OCI-LY7 (cell line): Measurements from ENCODE around the gene FBH1. TPM values are rescaled to one million over a fixed set of nuclear protein-coding genes. Genes with fewer than 3 reads are reported as not detected.

Experiments used
- BruUV-seq: library from RNA; stranded (reverse); fragments of 400-500 nt; replicated peaks from 2 replicates; lab custom pipeline; 2021; lab: Mats Ljungman, UMichigan
- CTCF ChIA-PET: fragments of 300-600 bp; sonication (Branson Sonifier 250); formaldehyde crosslinking; loops from one replicate; lab custom pipeline; 2022; ENCODE audit warnings: antibody characterized with exemption; ENCODE audit not compliant: unreplicated experiment; lab: Charles Lee
- POLR2A ChIA-PET: fragments of 300-600 bp; sonication (Branson Sonifier 250); formaldehyde crosslinking; loops from one replicate; lab custom pipeline; 2022; ENCODE audit warnings: antibody characterized with exemption; lab: Charles Lee
- DNase-seq: peaks from one replicate; pipeline ENCODE4 v3.0.0-alpha.2; 2015; ENCODE audit warnings: low spot score
- H2AFZ ChIP-seq: fragments of 200-600 bp; sonication (generic), shearing (Covaris generic); 2 replicates; pipeline ENCODE4 v1.6.1; 2014; ENCODE audit warnings: mild to moderate bottlenecking, antibody characterized with exemption, low read length, moderate library complexity
- H3K27ac ChIP-seq: fragments of 200-600 bp; sonication (generic); 2 replicates; pipeline ENCODE4 v1.5.1; 2014; ENCODE audit warnings: mixed run types, low read depth, mild to moderate bottlenecking, moderate library complexity, low read length, inconsistent platforms; ENCODE audit not compliant: poor library complexity, severe bottlenecking
- H3K36me3 ChIP-seq: fragments of 200-600 bp; sonication (generic); 2 replicates; pipeline ENCODE4 v1.6.1; 2014; ENCODE audit warnings: mild to moderate bottlenecking, antibody characterized with exemption, low read length, moderate library complexity, mixed read lengths; ENCODE audit not compliant: insufficient read depth
- H3K4me1 ChIP-seq: fragments of 200-600 bp; sonication (generic); 2 replicates; pipeline ENCODE4 v1.5.1; 2014; ENCODE audit warnings: mild to moderate bottlenecking, low read length; ENCODE audit not compliant: insufficient read depth, poor library complexity, severe bottlenecking
- H3K4me2 ChIP-seq: fragments of 200-600 bp; sonication (generic); 2 replicates; pipeline ENCODE4 v1.6.1; 2014; ENCODE audit warnings: mild to moderate bottlenecking, low read length
- H3K4me3 ChIP-seq: fragments of 200-600 bp; sonication (generic); 2 replicates; pipeline ENCODE4 v1.5.1; 2014; ENCODE audit warnings: mild to moderate bottlenecking, low read depth, low read length; ENCODE audit not compliant: poor library complexity, severe bottlenecking
- H3K79me2 ChIP-seq: fragments of 200-600 bp; sonication (generic); 2 replicates; pipeline ENCODE4 v1.6.1; 2016; ENCODE audit warnings: low read depth, mild to moderate bottlenecking, low read length, moderate library complexity, mixed read lengths; ENCODE audit not compliant: insufficient read depth
- H3K9me2 ChIP-seq: fragments of 200-600 bp; sonication (generic); 2 replicates; pipeline ENCODE4 v1.6.1; 2016; ENCODE audit warnings: mild to moderate bottlenecking, low read length, mixed read lengths; ENCODE audit not compliant: insufficient read depth
- H3K9me3 ChIP-seq: fragments of 200-600 bp; sonication (generic); 2 replicates; pipeline ENCODE4 v1.6.1; 2014; ENCODE audit warnings: mild to moderate bottlenecking, mixed run types, low read length, mixed read lengths
- H4K20me1 ChIP-seq: fragments of 200-600 bp; sonication (generic); 2 replicates; pipeline ENCODE4 v1.6.1; 2014; ENCODE audit warnings: mild to moderate bottlenecking, antibody characterized with exemption, low read length, moderate library complexity, mixed read lengths; ENCODE audit not compliant: insufficient read depth
- EZH2phosphoT487 ChIP-seq: fragments of 200-600 bp; sonication (generic); IDR thresholded peaks from 2 replicates; pipeline ENCODE4 v1.6.1; 2018; ENCODE audit warnings: low read depth, borderline replicate concordance, mild to moderate bottlenecking, mixed run types, antibody characterized with exemption, low read length, moderate library complexity, mixed read lengths
- intact Hi-C: fragments of 100-400 bp; cut with micrococcal nuclease; formaldehyde crosslinking; loops from one replicate; pipeline ENCODE4 v1.10.0; 2022; ENCODE audit not compliant: unreplicated experiment
- total RNA-seq, 2 experiments: library from RNA; depleted of rRNA in 1 of 2; stranded (reverse); fragments of >200 nt in 1 of 2; shearing (Covaris generic) in 1 of 2; gene quantifications; 2 replicates each; pipeline ENCODE4 v1.2.3, GENCODE V29; 2014 to 2022
- TF ChIP-seq, protein P1 (sequence below): fragments of 200-600 bp; sonication (generic); conservative IDR thresholded peaks from 2 replicates; pipeline ENCODE4 v1.5.1; 2014; ENCODE audit warnings: mild to moderate bottlenecking, antibody characterized with exemption, low read length, moderate library complexity, mixed read lengths

FBH1 gene
- total RNA-seq, 2 experiments from 2014 or later: 58.1 to 65.6 TPM

DNA sequence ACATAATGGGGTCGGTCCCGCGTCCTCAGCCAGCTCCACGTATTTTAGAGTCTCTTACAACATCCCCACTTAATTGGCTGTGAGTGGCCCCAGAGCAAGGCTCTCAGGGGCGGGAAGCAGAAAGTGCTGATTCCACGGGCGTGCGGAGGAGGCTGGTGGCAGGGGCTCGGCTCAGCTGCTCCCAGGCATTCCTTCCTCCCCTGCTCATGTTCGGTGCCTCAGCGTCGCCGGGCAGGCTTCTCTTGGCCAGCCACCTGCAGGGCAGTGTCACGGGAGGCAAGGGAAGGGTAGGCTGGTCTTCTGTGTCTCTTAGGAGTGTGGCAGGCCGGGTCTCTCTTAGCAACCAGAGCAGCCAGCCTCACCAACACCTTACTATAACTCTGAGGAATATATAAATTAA, 53.5 kb downstream of the FBH1 start:
- peaks cover 3% of the 10 kb centered on the region; the same call in 1 of the 2 replicates for H3K36me3 ChIP-seq
- no peaks in the 10 kb centered on the region for H3K9me3 ChIP-seq
- H3K4me1 ChIP-seq: no peaks in the 10 kb centered on the region
- H2AFZ ChIP-seq: no peak overlapping the region
- intact Hi-C loops: loop anchor here (10.0 kb wide), 1 partner anchor 461 kb away; no protein-coding TSS in a partner anchor
- H3K27ac ChIP-seq: no peak overlapping the region
- POLR2A ChIA-PET: interaction anchor here (0.7 to 1.5 kb wide), 2 partner anchors 10 to 40 kb away, joined by 4 to 8 read pairs; no protein-coding TSS in a partner anchor
- BruUV-seq: no TSS peak
- CTCF ChIA-PET: no interaction called here
- no peak for DNase-seq
- no peak overlapping the region for H3K4me3 ChIP-seq
- H3K4me2 ChIP-seq: no peak overlapping the region
- no peaks in the 10 kb centered on the region for H3K79me2 ChIP-seq
- H3K9me2 ChIP-seq: no peaks in the 10 kb centered on the region
- no peak for TF ChIP-seq EZH2phosphoT487
- TF ChIP-seq, protein P1, sequence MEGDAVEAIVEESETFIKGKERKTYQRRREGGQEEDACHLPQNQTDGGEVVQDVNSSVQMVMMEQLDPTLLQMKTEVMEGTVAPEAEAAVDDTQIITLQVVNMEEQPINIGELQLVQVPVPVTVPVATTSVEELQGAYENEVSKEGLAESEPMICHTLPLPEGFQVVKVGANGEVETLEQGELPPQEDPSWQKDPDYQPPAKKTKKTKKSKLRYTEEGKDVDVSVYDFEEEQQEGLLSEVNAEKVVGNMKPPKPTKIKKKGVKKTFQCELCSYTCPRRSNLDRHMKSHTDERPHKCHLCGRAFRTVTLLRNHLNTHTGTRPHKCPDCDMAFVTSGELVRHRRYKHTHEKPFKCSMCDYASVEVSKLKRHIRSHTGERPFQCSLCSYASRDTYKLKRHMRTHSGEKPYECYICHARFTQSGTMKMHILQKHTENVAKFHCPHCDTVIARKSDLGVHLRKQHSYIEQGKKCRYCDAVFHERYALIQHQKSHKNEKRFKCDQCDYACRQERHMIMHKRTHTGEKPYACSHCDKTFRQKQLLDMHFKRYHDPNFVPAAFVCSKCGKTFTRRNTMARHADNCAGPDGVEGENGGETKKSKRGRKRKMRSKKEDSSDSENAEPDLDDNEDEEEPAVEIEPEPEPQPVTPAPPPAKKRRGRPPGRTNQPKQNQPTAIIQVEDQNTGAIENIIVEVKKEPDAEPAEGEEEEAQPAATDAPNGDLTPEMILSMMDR: no peak
- H4K20me1 ChIP-seq: no peaks in the 10 kb centered on the region

DNA sequence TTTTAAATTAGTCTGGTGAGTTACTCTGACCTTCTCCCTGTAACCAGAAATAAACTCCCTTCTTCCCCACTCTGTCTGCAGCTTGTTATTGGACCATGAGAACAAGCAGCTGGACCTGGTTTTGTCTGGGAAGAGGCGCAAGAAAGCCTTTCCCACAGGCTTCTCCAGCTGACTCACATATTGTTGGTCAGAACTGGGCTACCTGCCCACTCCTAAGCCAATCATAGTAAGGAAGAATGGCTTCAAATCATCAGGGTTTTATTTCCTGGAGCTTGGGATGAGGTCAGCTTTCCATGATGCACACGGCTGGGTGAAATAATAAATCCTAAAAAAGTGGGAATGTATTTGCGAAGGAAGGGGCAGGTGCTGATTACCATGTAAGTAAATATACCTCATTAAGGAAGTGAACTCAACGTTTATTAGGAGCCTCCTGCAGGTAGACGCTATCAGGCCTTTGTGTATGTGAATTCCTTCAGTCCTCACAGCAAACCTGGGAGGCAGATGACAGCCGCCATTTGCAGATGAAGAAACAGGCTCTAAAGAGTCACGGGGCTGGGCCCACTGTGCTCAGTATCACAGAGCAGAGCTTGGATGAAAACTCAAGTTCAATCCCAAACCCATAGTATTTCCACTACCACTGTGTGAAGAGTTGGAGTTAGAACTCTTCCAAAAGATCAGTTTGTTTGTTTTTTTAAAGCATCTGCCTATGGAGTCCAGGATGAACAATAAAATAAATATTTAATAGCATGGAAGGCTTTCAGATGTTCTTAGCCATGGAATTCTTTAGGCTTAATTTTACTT, 54.5 kb downstream of the FBH1 start:
- intact Hi-C loops: loop anchor here (10.0 kb wide), 1 partner anchor 460 kb away; no protein-coding TSS in a partner anchor
- Histone ChIP-seq H3K4me1 (no peaks in the 10 kb centered on the region), H2AFZ (no peak overlapping the region), H3K36me3 (no peaks in the 10 kb centered on the region), H3K4me3 (no peak overlapping the region), H4K20me1 (no peaks in the 10 kb centered on the region), H3K79me2 (no peaks in the 10 kb centered on the region), H3K4me2 (no peak overlapping the region), H3K9me2 (no peaks in the 10 kb centered on the region), H3K27ac (no peak overlapping the region), H3K9me3 (no peaks in the 10 kb centered on the region)
- CTCF ChIA-PET: interaction anchor here (0.7 kb wide), 1 partner anchor 251 kb away, joined by 3 read pairs; no protein-coding TSS in a partner anchor
- no TSS peak for BruUV-seq
- no peak for DNase-seq
- POLR2A ChIA-PET: interaction anchor here (1.5 kb wide), 1 partner anchor 9 kb away, joined by 8 read pairs; no protein-coding TSS in a partner anchor
- no peak for TF ChIP-seq EZH2phosphoT487
- TF ChIP-seq, protein P1: no peak

DNA sequence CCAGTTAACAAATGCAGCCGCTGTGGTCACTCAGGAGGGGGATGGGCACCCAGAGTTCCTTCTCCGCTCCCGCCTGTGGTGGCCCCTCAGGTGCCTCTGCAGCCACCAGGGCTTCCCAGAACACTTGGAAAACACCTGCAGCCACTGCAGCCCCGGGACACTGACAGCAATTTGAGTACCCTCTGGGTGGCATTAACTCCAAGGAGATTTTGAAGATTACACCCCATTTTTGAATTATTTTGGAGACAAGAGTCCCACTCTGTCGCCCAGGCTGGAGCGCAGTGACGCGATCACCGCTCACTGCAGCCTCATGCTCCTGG, 55.1 kb downstream of the FBH1 start:
- Histone ChIP-seq H3K27ac (no peak overlapping the region), H3K79me2 (no peaks in the 10 kb centered on the region), H3K4me2 (no peak overlapping the region), H4K20me1 (no peaks in the 10 kb centered on the region), H3K36me3 (no peaks in the 10 kb centered on the region), H3K9me2 (no peaks in the 10 kb centered on the region), H2AFZ (no peak overlapping the region), H3K4me1 (no peaks in the 10 kb centered on the region), H3K4me3 (no peak overlapping the region), H3K9me3 (no peaks in the 10 kb centered on the region)
- CTCF ChIA-PET: no interaction called here
- intact Hi-C loops: loop anchor here (10.0 kb wide), 1 partner anchor 460 kb away; no protein-coding TSS in a partner anchor
- no peak for DNase-seq
- POLR2A ChIA-PET: no interaction called here
- no TSS peak for BruUV-seq
- no peak for TF ChIP-seq EZH2phosphoT487
- TF ChIP-seq, protein P1: no peak
